Measurements from ENCODE around the gene GRIN1.

The GRIN1 gene

DNA sequence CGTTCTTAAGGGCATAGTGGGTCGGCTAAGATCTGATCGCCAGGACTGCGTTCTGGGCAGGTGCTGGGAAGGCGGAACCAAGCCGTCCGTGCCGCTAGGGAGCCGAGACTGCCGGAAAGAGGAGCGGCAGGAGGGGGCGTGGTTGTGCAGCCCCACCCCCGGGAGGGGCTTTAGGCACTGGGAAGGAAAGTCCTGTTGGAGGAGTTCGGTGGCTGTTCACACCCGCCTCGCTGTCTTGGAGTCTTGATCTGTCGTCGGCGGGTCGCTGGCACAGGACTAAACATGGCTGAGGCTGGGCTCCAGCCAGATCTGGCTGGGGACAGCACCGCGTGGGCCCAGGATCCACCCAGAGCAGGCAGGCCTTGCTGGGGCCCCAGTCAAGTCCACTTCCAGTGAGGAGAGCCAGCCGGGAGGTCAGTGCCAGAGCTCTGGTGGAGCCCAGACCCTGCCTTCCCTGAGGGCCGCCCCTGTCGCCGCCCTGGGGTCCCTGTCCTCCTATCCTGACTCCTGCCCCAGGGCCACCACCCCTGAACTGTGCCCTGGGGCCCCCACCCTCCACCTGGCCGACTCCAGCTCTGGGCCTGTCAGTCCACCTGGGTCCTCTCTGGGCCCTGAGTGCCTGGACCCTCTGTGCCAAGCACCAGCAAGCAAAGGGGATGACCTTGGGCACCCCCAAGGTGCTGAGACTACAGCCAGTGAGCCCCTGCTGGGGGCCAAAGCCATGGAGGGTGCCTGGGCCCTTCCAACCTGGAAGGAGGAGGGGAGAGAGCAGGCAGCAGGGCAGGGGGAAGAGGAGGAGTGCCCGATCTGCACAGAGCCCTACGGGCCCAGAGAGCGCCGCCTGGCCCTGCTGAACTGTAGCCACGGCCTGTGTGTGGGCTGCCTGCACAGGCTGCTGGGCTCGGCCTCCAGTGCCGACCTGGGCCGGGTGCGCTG, 78.6 kb downstream of the GRIN1 start:
- no peak for DNase-seq (ENCODE audit: low read depth)

DNA sequence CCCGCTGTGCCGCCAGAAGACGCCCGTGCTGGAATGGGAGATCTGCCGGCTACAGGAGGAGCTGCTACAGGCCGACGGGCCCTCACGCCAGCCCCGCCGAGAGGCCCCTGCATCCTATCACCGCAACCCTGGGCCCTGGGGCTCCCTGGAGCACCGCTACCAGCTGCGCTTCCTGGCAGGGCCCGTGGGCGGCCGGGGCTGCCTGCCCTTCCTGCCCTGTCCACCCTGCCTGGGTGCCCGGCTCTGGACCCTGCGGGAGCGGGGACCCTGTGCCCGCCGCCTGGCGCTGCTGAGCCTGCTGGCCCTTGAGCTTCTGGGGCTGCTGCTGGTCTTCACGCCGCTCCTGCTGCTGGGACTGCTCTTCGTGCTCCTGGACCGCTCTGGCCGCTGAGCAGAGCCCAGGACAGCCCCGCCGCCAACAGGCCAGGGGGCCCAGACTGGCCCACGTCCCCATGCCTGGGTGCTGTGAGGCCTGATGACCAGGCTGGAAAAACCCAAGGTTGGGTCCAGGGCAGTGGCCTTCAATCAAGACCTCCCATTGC, 79.3 kb downstream of the GRIN1 start:
- DNase-seq (ENCODE audit: low read depth), result no peak

Measured in activated T-cell treated with anti-CD3 and anti-CD28 coated beads for 24 hours (primary cell).